SK-N-SH treated with all-trans-retinoic acid at 6 μM for 48 hours (cell line): ENCODE measurements around the gene ZNF684.

Experiments used
- ATAC-seq: fragments of 200-7000 bp; cut with Tn5 transposase; 3 replicates; pipeline ENCODE4 v1.9.1; 2020; ENCODE audit warnings: mild to moderate bottlenecking, moderate library complexity
- ARNTL ChIP-seq: fragments of 450-650 bp; formaldehyde crosslinking; IDR thresholded peaks from 2 replicates; pipeline ENCODE4 v1.5.0; 2020; ENCODE audit warnings: low read depth, mild to moderate bottlenecking, moderate library complexity, borderline replicate concordance
- BACH2 ChIP-seq: fragments of 250-450 bp; sonication (Bioruptor Pico); IDR thresholded peaks from 2 replicates; pipeline ENCODE4 v1.9.0; 2021; ENCODE audit warnings: mild to moderate bottlenecking, borderline replicate concordance
- CSDC2 ChIP-seq: fragments of 250-450 bp; sonication (Bioruptor Pico); IDR thresholded peaks from 2 replicates; pipeline ENCODE4 v1.5.0; 2020; ENCODE audit warnings: mild to moderate bottlenecking, moderate library complexity
- CSRNP3 ChIP-seq: fragments of 250-450 bp; sonication (Bioruptor Pico); IDR thresholded peaks from 2 replicates; pipeline ENCODE4 v1.5.1; 2021; ENCODE audit warnings: mild to moderate bottlenecking, moderate library complexity
- ESRRG ChIP-seq: fragments of 250-450 bp; sonication (Bioruptor Pico); IDR thresholded peaks from 2 replicates; pipeline ENCODE4 v1.6.1; 2021; ENCODE audit warnings: mild to moderate bottlenecking
- GLIS3 ChIP-seq: fragments of 250-450 bp; sonication (Bioruptor Pico); IDR thresholded peaks from 2 replicates; pipeline ENCODE4 v1.5.0; 2020; ENCODE audit warnings: mild to moderate bottlenecking, moderate library complexity
- ISL1 ChIP-seq: fragments of 250-450 bp; sonication (Bioruptor Pico); IDR thresholded peaks from 2 replicates; pipeline ENCODE4 v2.1.2; 2022; ENCODE audit warnings: mild to moderate bottlenecking, moderate library complexity
- PPARA ChIP-seq: fragments of 250-450 bp; sonication (Bioruptor Pico); IDR thresholded peaks from 2 replicates; pipeline ENCODE4 v1.5.0; 2020; ENCODE audit warnings: mild to moderate bottlenecking, borderline replicate concordance
- RARB ChIP-seq: fragments of 250-450 bp; sonication (Bioruptor Pico); IDR thresholded peaks from 2 replicates; pipeline ENCODE4 v1.8.0; 2021; ENCODE audit warnings: mild to moderate bottlenecking, moderate library complexity
- SNAI2 ChIP-seq: fragments of 250-450 bp; sonication (Bioruptor Pico); IDR thresholded peaks from 2 replicates; pipeline ENCODE4 v1.5.0; 2020; ENCODE audit warnings: mild to moderate bottlenecking, moderate library complexity
- TCF4 ChIP-seq: fragments of 250-450 bp; sonication (Bioruptor Pico); IDR thresholded peaks from 2 replicates; pipeline ENCODE4 v1.8.0; 2021; ENCODE audit warnings: mild to moderate bottlenecking, moderate library complexity, borderline replicate concordance
- TOX ChIP-seq: fragments of 250-450 bp; sonication (Bioruptor Pico); IDR thresholded peaks from 2 replicates; pipeline ENCODE4 v1.8.0; 2021; ENCODE audit warnings: mild to moderate bottlenecking, moderate library complexity, borderline replicate concordance
- TSHZ2 ChIP-seq: fragments of 250-450 bp; sonication (Bioruptor Pico); IDR thresholded peaks from 2 replicates; pipeline ENCODE4 v1.5.0; 2020; ENCODE audit warnings: mild to moderate bottlenecking, moderate library complexity
- ZFP3 ChIP-seq: fragments of 250-450 bp; sonication (Bioruptor Pico); IDR thresholded peaks from 2 replicates; pipeline ENCODE4 v1.5.0; 2020; ENCODE audit warnings: mild to moderate bottlenecking, moderate library complexity
- ZFP30 ChIP-seq: fragments of 450-650 bp; formaldehyde crosslinking; IDR thresholded peaks from 2 replicates; pipeline ENCODE4 v1.5.0; 2022; ENCODE audit warnings: mild to moderate bottlenecking, moderate library complexity
- ZNF70 ChIP-seq: fragments of 450-650 bp; formaldehyde crosslinking; IDR thresholded peaks from 2 replicates; pipeline ENCODE4 v1.5.0; 2020; ENCODE audit warnings: mild to moderate bottlenecking, moderate library complexity
- ZNF8 ChIP-seq: fragments of 450-650 bp; formaldehyde crosslinking; IDR thresholded peaks from 2 replicates; pipeline ENCODE4 v1.5.0; 2020; ENCODE audit warnings: mild to moderate bottlenecking, moderate library complexity
- TF ChIP-seq, protein P1 (sequence below): fragments of 250-450 bp; sonication (Bioruptor Pico); IDR thresholded peaks from 2 replicates; pipeline ENCODE4 v1.5.1; 2020; ENCODE audit warnings: low read depth, mild to moderate bottlenecking, moderate library complexity

Gene ZNF684

GRCh38 chr1:40507973-40508372, 23.5 kb upstream of the ZNF684 start (continued):
- TF ChIP-seq TSHZ2 (CRISPR knock-in tag) (no peak), BACH2 (no peak), ZFP30 (no peak)
- TF ChIP-seq, protein P1, sequence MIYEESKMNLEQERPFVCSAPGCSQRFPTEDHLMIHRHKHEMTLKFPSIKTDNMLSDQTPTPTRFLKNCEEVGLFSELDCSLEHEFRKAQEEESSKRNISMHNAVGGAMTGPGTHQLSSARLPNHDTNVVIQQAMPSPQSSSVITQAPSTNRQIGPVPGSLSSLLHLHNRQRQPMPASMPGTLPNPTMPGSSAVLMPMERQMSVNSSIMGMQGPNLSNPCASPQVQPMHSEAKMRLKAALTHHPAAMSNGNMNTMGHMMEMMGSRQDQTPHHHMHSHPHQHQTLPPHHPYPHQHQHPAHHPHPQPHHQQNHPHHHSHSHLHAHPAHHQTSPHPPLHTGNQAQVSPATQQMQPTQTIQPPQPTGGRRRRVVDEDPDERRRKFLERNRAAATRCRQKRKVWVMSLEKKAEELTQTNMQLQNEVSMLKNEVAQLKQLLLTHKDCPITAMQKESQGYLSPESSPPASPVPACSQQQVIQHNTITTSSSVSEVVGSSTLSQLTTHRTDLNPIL, result no peak

- no peak for TF ChIP-seq GLIS3 (CRISPR knock-in tag)
- peak; percentile 10; the same call in 1 of the 2 replicates for TF ChIP-seq ZFP3 (CRISPR knock-in tag)
- ATAC-seq, result peak; percentile 99
Observed at GRCh38 chr1:40508375-40509341, 22.8 kb upstream of the ZNF684 start, which contains the start of gene EXO5. Gene EXO5 (plus strand): TSS chr1:40508767. CDS start chr1:40514545, 5,778 bp downstream.

DNA sequence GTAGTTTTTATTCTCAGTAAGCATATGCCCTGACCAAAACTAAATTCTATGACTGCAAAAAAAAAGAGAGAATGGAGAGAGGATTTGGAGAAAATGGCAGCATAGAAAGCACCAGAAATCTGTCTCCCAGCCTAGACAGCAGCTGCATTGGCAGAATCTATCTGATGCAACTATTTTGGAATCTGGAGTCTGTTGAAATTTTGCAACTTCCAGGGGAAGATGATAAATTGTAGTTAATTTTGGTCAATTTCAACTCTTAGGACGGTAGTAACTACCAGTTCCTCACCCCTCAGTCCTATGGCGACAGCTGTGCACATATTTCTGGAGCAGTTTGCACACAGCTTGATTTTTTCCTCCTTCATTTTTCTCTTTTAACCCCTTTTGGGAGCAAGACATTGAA, 11.9 kb upstream of the ZNF684 start:
- no peak for ATAC-seq
- TF ChIP-seq ZNF70 (CRISPR knock-in tag) (no peak), TCF4 (CRISPR knock-in tag) (no peak), CSRNP3 (CRISPR knock-in tag) (no peak), SNAI2 (CRISPR knock-in tag) (no peak), TSHZ2 (CRISPR knock-in tag) (no peak), ISL1 (no peak), BACH2 (no peak), TOX (CRISPR knock-in tag) (no peak), CSDC2 (CRISPR knock-in tag) (no peak)

DNA sequence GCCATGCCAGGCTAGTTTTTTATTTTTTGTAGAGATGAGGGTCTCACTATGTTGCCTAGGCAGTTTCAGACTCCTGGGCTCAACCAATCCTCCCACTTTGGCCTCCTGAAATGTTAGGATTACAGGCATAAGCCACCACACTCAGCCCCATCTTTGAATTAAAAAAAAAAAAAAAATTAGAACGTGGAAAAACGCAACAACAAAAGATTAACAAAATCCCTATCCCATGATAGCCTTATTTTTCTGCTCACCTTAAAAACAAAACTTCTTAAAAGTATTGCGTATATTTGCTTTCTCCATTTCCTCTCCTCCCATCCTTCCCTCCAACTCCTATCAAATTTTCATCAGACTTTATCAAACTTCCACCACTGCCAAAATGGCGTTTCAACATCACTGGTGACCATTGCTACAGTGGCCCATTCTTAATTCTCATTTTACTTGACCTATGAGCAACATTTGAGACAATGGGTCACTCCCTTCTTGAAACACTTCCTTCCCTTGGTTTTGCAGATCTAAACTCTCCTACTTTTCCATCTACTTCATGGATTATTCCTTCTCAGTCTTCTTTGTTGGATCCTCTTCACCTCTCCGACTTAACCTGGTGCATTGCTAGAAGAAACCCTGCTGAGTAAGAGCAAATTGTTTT, 579 bp upstream of the ZNF684 start:
- peak; percentile 4; the same call in 2 of the 3 replicates for ATAC-seq
- TF ChIP-seq SNAI2 (CRISPR knock-in tag) (no peak), RARB (CRISPR knock-in tag) (no peak), ZFP3 (CRISPR knock-in tag) (no peak)

DNA sequence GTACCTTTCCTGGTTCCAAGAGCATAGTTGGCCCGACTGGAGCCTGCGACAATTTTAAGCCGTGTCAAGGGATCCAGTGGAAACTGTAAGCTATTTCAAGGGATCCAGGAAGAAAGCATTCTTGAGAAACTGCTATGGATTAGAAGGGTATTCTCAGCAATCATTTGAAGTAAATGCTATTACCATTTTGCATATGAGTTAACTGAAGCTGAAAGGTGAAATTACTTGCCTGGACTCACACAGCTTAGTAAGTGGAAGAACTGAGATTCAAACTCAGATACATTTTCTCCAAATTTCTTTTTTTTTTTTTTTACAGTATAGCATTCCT, 589 bp downstream of the ZNF684 start:
- no peak for TF ChIP-seq GLIS3 (CRISPR knock-in tag)
- no peak for TF ChIP-seq TSHZ2 (CRISPR knock-in tag)
- TF ChIP-seq ESRRG, result no peak
- no peak for TF ChIP-seq PPARA (CRISPR knock-in tag)
- no peak for TF ChIP-seq RARB (CRISPR knock-in tag)
- TF ChIP-seq ZNF8 (CRISPR knock-in tag), result no peak
- TF ChIP-seq, protein P1, result no peak
- TF ChIP-seq ARNTL (CRISPR knock-in tag), result no peak
- no peak for TF ChIP-seq TCF4 (CRISPR knock-in tag)
- no peak for ATAC-seq
